ENCODE data around the gene BLCAP. TPM values are rescaled to one million over a fixed set of nuclear protein-coding genes. Genes with fewer than 3 reads are reported as not detected.

BLCAP gene
- total RNA-seq, 1 donor from 2014 or later, result 111 TPM

DNA sequence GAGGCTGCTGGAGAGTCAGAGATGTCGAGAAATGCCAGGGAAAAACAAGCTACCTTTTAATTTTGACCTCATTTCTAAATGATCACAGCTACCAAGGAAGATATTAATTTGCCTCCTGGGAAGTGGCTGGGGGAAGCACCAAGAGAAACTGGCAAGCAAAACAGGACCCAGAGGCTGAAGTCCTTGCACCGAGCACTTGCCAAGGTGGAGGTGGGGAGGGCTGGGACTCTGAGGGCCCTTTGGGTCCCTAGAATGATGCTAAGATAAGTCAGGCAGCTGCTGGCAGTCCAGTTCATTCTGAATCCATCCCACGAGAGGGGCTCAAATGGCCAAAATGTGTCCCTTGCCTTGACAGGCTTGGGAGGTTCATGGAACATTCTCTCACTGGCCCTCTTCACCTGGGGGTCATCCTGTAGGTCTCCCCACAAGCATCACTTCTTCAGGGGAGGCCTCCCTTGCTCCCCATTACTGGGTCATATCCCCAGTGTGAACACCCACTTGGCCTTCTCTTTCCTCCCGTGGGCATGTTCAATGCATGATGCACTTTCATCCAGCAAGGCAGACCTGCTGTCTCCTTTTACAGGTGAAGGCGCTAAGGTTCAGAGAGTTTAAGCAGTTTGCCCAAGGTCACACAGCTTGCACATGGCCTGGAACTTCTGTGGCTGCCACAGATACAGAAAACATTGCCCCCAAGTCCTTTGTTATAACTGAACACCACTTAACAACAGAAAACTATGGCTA is 39.1 kb upstream of the BLCAP start:
- H3K4me2 ChIP-seq (ENCODE audit: low read length), result no peak overlapping the region
- DNase-seq (ENCODE audit: low read depth), result no peak
- FAIRE-seq, result no peak
- H2AFZ ChIP-seq (ENCODE audit: low read depth, low read length), result no peak overlapping the region
- no peak overlapping the region for H3K9ac ChIP-seq (ENCODE audit: low read length)
- peaks cover 3% of the 10 kb centered on the region for H3K9me3 Mint-ChIP-seq (ENCODE audit: unreplicated experiment)
- peaks cover 50% of the 10 kb centered on the region for H3K27me3 ChIP-seq (ENCODE audit: insufficient read depth, low read length)
- no peaks in the 10 kb centered on the region for H3K36me3 ChIP-seq (ENCODE audit: insufficient read depth, low read length)
- H3K36me3 Mint-ChIP-seq (ENCODE audit: low read depth, unreplicated experiment), result no peaks in the 10 kb centered on the region
- H3K9me3 ChIP-seq (ENCODE audit: insufficient read depth, low read depth, low read length), result no peaks in the 10 kb centered on the region
- H3K4me3 Mint-ChIP-seq (ENCODE audit: unreplicated experiment), result no peak overlapping the region
- no peak for TF ChIP-seq EZH2 (IDR thresholded peaks at IDR 0.05; ENCODE audit: insufficient read depth, low read length)
- TF ChIP-seq, protein P1, sequence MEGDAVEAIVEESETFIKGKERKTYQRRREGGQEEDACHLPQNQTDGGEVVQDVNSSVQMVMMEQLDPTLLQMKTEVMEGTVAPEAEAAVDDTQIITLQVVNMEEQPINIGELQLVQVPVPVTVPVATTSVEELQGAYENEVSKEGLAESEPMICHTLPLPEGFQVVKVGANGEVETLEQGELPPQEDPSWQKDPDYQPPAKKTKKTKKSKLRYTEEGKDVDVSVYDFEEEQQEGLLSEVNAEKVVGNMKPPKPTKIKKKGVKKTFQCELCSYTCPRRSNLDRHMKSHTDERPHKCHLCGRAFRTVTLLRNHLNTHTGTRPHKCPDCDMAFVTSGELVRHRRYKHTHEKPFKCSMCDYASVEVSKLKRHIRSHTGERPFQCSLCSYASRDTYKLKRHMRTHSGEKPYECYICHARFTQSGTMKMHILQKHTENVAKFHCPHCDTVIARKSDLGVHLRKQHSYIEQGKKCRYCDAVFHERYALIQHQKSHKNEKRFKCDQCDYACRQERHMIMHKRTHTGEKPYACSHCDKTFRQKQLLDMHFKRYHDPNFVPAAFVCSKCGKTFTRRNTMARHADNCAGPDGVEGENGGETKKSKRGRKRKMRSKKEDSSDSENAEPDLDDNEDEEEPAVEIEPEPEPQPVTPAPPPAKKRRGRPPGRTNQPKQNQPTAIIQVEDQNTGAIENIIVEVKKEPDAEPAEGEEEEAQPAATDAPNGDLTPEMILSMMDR (IDR thresholded peaks at IDR 0.05; ENCODE audit: insufficient read depth, low read depth, low read length), result no peak
- H3K27ac Mint-ChIP-seq (ENCODE audit: unreplicated experiment), result no peak overlapping the region
- no peaks in the 10 kb centered on the region for H4K20me1 ChIP-seq (ENCODE audit: insufficient read depth, low read length)
- H3K27me3 Mint-ChIP-seq (ENCODE audit: low read depth, unreplicated experiment), result peaks cover 41% of the 10 kb centered on the region
- peaks cover 17% of the 10 kb centered on the region for H3K4me1 Mint-ChIP-seq (ENCODE audit: low read depth, unreplicated experiment)
- H3K4me3 ChIP-seq (ENCODE audit: insufficient read depth, low read depth, low read length), result no peak overlapping the region
- H3K4me1 ChIP-seq (ENCODE audit: insufficient read depth, low read length), result no peaks in the 10 kb centered on the region
- H3K79me2 ChIP-seq (ENCODE audit: insufficient read depth, low read length), result no peaks in the 10 kb centered on the region
- H3K27ac ChIP-seq (ENCODE audit: low read depth, low read length), result no peak overlapping the region

DNA sequence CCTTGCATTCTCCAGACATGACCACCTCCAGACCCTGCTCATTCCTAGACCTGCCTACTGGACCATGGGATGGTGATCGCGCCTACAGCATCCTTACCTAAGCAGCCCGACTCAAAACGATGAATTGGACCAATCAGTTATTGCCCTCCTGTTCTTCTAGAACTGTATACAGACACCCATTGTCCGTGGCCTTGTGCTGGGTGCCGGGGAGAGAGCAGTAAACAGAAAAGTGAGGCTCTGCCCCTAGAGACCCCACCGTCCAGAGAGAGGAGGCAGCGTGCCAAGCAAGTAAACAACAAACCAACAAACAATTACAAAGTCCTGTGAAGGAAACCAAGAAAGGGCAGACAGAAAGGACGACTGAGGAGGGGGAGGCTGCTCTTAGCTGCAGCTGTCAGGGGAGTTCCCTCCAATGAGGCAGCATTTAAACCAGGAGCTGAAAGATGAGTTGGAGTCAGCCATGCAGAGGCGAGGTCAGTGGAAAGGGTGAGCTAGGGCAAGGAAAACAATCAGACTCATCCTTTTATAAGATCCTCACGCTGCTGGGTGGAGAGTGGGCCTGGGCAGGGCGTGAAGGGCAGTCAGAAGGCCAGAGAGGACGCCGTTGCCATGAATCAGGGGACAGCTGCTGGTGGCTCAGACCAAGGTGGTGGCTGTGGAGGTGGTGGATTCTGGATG is 37.6 kb upstream of the BLCAP start:
- Histone ChIP-seq H3K4me2 (ENCODE audit: low read length) (no peak overlapping the region), H3K36me3 (ENCODE audit: insufficient read depth, low read length) (no peaks in the 10 kb centered on the region), H3K79me2 (ENCODE audit: insufficient read depth, low read length) (no peaks in the 10 kb centered on the region), H3K4me1 (ENCODE audit: insufficient read depth, low read length) (no peaks in the 10 kb centered on the region), H2AFZ (ENCODE audit: low read depth, low read length) (no peak overlapping the region), H3K9me3 (ENCODE audit: insufficient read depth, low read depth, low read length) (no peaks in the 10 kb centered on the region), H3K27me3 (ENCODE audit: insufficient read depth, low read length) (peaks cover 42% of the 10 kb centered on the region), H4K20me1 (ENCODE audit: insufficient read depth, low read length) (no peaks in the 10 kb centered on the region), H3K4me3 (ENCODE audit: insufficient read depth, low read depth, low read length) (no peak overlapping the region), H3K27ac (ENCODE audit: low read depth, low read length) (no peak overlapping the region), H3K9ac (ENCODE audit: low read length) (no peak overlapping the region)
- Mint-ChIP-seq H3K4me3 (ENCODE audit: unreplicated experiment) (no peak overlapping the region), H3K36me3 (ENCODE audit: low read depth, unreplicated experiment) (no peaks in the 10 kb centered on the region), H3K4me1 (ENCODE audit: low read depth, unreplicated experiment) (peaks cover 17% of the 10 kb centered on the region), H3K27ac (ENCODE audit: unreplicated experiment) (no peak overlapping the region), H3K9me3 (ENCODE audit: unreplicated experiment) (peaks cover 3% of the 10 kb centered on the region), H3K27me3 (ENCODE audit: low read depth, unreplicated experiment) (peaks cover 38% of the 10 kb centered on the region)
- TF ChIP-seq, protein P1 (IDR thresholded peaks at IDR 0.05; ENCODE audit: insufficient read depth, low read depth, low read length), result no peak
- no peak for TF ChIP-seq EZH2 (IDR thresholded peaks at IDR 0.05; ENCODE audit: insufficient read depth, low read length)
- DNase-seq (ENCODE audit: low read depth) (no peak), FAIRE-seq (no peak)

All from astrocyte (in vitro differentiated cells and primary cell).